Measurements from ENCODE around the gene ECT2L.

ECT2L gene, protein sequence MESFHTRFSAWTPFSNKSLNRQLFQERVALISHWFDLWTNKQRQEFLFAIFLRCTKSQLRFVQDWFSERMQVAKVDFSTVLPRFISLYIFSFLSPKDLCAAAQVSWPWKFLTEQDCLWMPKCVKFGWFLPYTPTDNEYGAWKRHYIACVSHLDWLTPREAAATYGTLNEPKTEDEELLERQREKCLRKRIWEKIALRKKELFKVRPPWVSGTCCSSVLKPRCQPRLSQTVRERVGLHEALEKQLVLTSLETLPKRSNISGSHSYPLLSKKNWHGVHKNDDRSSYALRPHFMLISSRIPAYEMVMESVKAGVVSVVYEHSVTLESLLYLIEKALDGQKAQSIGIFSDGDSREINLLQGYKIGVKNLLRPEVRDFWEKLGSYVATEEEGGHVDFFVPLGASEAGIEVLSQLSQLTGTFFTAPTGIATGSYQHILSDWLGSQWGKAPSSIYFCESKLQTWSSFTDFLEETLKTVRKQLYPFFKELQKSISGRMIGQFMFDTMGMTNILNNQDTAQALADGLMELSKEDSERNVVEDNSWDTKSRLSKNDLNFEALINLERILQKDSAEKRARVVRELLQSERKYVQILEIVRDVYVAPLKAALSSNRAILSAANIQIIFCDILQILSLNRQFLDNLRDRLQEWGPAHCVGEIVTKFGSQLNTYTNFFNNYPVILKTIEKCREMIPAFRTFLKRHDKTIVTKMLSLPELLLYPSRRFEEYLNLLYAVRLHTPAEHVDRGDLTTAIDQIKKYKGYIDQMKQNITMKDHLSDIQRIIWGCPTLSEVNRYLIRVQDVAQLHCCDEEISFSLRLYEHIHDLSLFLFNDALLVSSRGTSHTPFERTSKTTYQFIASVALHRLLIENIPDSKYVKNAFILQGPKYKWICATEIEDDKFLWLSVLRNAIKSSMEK

DNA sequence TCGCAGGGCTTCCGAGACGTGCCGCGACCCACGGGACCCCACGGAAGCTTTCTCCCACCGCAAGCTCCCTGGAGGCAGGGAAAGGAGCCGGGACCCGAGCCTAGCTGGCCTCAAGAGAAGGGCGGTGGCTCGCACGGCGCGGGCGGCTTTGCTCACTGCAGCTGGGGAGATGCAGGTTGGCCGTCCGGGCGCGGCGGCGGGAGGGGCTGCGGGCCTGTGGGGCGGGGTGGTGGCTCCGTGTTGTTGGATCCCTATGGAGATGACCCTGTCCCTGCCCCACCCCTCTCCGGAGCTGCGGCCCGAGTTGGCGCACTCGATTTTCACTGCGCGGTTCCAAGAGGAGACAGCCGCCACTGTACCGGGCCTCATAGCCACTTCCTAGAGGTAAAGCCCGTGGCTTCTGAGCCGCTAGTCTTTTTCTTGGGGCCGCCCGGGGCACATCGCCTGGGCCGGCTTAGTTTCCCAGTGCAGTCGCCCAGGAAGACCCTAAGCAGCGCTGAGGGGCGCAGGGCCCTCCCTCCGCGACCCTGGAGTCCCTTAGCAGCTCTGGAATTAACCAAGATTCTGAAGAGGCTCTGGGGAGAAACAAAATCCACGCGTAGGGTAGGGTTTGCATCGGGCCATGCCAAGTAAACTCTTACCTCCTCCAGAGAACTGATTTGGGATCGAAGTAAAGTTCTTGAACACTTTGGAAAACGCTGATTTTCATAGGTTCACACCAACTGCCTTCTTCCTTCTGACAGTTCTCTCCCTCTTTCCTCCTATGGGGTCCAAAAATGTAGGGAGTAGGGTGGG, at the start of gene ECT2L:
TSS of gene ECT2L (plus strand) at position 279 of the 795 bp plus-strand sequence. CDS start 17,188 bp downstream, outside the sequence.
- DNase-seq: no peak

DNA sequence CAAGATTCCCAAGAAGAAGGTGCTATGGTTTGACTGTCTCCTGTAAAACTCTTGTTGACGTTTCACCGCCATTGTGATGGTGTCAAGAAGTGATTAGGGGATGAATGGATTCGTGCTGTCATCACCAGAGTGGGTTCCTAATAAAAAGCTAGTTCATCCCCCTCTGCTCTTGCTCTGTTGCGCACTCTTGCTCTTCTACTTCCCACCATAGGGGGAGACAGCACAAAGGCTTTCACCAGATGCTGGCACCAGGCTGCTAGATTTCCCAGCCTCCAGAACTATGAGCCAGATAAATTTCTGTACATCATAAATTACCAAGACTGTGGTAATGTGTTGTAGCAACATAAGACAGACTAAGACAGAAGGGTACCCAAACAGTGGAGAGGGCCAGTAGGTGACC, 43.9 kb upstream of the ECT2L start:
- DNase-seq: no peak

DNA sequence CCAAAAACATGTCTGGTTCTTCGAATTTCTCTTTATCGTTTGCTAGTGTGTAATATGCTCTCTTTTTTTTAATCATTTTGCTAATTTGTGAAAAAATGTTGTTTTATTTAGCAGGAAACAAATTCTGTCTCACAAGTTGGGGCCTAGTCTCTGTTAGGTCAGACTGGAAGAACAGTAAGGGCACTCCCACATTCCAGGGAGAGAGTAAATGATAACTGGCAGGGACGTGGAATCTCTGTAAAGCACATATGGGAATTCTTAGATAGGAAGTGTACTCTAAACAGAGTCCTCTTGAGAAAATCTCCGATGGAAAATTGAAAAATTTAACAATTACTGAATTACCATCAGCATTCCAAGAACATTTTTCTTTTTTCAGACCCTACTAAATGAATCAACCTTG, 38.8 kb upstream of the ECT2L start:
- no peak for DNase-seq

DNA sequence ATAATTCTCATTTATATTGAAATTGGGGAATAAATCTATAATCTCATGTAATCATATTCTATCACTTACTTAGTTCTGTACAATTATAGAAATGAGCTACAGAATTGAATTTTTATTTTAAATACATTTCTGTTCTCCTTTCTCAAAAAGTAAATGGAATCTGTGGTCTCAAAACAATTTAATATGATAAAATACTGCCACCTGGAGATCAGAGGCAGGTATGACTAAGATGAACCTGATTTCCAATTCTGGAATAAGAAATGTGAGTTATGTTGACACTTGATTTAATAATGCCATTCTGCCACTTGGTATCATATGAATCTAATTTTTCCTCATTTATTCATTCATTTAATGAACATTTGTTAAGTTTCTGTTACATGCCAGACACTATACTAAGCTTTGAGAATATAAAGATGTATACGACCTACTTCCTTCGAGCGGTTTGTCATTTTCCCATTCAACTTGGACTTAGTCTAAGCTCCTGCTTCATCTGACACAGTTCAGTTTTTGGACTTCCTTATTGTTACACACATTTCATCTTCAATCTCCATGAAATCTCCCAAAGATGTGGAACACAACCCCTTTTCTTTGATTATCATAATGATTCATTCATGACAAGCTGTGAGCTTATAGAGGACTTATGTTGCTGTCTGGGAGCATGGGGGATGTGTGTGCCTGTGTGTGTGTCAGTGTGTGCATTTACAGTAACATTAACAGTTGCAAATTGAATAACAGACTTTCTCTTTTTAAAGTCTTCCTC, 29.8 kb upstream of the ECT2L start:
- DNase-seq: no peak

DNA sequence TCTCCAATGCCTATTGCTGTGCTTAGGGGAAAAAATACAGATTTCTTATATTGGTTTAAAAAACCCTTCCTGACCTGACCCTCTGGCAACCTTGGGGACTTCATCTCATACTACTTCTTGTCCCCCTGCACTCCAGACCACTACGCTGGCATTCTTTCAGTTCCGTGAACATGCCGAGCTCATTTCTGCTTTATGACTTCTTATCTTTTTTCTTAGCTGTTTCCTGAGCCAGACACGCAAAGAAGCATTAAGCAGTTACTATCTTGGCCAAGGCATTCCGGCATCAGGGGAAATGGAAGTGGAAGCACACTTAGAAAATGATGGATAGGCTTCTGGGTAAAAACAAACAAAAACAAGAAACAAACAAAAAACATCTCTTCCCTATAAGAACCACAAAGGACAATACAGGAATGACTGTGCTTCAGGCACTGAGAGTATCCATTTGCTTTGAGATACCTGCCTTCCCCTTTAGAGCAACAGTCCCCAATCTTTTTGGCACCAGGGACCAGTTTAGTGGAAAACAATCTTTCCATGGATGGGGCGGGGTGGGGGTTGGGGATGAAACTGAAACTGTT, 26.7 kb upstream of the ECT2L start:
- DNase-seq: no peak

DNA sequence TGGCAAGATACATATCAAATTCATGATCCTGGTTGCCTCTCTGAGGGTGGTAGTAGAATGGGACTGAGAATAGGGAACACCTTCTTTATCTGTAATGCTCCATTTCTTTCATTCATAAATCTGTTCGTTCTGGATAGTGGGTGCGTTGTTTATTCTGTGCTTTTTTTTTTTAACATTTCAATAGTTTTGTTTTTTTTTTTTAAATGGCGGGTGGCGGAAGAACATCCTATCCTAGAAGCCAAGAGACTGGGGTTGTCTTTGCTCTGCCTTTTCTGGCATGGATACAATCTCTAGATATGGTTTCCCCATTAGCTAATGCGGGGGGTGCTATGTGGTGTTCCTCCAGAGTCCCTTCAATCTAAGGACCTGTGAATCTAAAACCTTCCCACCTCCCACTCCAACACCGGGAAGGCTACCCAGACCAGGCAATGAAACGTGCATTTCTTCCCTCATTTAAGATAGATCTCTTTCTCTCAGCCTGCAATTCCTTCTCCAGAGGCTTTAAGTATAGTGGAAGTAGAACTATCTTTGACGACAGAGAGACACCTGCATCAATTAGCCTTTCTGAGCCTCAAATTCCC, 23.2 kb upstream of the ECT2L start:
- no peak for DNase-seq

DNA sequence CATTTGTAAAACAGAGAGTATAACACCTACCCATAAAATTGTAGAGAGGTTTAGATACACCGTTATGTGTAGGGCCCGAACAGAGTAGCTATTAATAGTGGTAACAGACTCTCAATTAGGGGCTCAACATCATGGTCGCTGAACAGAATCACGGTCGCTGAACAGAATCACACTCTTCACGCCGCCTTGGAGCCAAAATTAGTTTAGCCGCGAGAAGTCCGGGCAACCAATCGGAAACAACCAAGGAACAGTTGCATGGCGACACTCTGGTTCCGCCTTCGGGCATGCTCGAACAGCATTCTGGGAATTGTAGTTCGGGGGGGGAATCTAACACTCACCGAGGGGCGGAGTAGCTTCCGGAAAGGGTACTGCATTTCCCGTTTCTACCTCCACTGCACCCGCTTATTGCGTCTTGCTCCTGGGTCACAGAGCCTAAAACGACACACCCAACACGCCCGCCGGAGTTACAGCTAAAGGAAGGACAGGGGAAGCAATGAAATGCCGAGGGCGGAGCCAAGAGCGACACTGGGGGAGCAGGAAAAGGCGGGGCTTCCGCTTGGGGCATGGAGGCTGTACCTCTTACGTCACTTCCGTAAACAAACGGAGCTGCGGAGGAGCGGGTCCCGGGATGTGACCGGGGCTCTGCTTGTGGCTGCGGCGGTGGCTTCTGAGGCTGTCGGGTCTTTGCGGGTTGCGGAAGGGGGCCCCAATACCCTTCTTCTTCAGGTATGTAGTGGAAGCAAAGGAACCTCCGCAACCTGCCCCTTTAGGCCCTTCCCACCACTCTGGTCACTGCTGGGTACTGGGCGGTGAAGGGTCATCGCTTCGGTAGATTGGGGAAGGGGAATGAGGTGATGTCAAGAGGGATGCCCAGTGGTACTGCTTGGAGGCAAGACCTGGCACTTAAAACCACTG, 22.5 kb upstream of the ECT2L start, which contains the start of gene CCDC28A:
TSS of gene CCDC28A (plus strand) at position 593 of the 915 bp plus-strand sequence. CDS start 2,352 bp downstream, outside the sequence.
- peak; percentile 93 for DNase-seq

DNA sequence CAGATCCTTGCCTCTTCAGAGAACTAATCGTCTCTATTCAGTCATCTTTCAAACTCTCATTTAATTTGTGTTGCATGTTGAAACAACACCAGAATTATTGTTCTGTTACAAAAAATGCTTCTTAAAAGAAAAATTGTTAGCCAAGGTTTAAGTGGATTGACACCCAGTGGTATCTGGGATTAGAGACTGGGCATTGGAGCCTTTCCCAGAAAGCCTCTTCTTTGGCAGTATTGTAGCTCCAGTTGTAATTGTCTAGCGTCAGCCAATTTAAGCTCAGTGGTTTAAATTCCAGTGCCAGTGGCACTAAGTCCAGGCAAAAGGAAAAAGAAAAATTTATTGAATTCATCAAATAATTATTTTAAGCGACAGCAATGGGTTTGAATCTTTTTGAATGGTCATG, 21.5 kb upstream of the ECT2L start:
- DNase-seq: no peak

DNA sequence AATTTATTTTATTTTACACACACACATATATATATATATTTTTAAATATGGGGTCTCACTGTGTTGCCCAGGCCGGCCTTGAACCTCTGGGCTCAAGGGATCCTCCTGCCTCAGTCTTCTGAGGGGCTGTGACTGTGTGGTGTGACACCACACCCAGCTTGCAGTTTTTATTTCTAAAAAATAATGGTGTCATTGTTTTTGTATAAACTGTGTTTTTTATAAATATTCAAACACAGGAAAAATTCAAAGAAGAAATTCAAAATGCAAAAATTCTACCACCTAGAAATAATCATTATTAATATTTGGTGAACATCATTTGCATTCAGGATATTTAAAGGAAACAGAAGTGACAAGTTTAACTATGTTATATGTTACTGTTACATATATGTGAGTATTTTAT, 19.2 kb upstream of the ECT2L start:
- DNase-seq: no peak

DNA sequence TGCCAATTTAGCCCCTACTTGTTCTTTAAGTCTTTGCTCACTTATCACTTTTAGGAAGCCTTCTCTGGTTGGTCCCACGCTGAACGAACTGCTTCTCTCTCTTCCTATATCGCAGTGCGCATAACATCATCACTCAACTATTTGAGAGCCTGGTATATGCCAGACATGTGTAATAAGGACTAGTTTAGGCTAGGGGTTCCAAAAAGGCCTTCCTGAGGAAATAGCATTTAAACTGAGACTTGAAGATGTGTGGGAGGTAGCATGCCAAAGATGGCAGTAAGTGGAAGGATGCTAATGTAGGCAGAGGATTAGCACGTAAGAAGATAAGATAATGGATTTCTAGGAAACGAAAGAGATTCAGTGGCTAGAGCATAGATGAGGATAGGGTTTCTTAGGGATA, 17.6 kb upstream of the ECT2L start:
- no peak for DNase-seq

DNA sequence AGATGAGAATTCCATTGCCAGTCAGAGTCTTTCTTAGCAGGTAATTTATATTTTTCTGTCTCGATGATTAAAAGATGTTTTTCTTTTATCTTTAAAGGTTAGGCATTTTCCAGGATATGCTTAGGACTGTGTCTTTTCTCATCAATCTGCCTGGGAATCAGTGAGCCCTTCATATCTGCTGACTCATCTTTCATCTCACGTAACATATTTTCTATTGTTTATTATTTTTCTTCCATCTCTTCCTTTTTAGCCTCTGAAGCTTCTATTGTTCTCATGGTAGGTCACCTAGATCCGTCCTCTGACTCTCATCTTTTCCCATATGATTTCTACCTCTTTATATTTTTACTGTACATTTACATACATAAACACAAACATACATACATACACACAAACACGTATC, 13.6 kb upstream of the ECT2L start:
- DNase-seq: no peak

DNA sequence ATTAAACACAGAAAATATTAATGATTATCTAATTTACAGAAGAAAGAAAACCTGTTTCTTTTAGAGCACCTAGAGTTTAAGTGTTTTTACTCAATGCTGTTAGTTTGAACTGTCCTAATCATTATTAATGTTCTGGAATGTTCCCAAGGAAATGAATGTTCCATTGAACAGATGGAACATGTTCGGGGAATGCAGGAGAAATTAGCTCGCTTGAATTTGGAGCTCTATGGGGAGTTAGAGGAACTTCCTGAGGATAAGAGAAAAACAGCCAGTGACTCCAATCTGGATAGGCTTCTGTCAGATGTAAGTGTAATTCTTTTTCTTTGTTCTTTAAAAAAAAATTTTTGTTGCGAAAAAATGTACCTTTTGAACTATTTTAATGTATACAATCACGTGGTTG, 10.8 kb upstream of the ECT2L start:
- no peak for DNase-seq

DNA sequence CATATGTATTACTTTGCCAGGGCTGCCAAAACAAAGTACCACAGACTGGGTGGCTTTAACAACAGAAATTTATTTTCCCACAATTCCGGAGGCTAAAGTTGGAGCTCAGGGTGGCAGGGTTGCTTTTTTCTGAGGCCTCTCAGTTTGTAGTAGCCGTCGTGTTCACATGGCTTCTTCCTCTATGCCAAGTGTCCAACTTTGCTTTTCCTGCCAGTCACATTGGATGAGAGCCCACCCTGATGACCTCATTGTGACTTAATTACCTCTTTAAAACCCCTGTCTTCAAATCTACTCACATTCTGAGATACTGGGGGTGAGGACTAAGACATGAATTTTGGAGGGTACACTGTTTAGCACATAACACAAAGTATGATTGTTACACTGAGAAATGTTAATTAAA, 9.9 kb upstream of the ECT2L start:
- DNase-seq: no peak

DNA sequence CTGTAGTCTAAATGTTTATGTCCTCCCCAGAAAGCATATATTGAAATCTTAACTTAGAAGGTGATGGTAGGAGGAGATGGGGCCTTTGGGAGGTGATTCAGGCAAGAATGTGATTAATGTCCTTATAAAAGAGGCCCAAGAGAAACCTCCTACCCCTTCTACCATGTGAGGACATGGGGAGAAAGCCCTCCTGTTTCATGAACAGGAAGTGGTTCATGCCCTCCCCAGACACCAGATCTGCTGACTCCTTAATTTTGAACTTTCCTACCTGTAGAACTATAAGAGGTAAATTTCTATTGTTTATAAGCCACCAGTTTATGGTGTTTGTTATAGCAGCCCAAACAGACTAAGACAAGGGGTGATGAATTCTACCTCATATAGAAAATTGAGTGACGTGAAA, 8.7 kb upstream of the ECT2L start:
- DNase-seq: no peak

DNA sequence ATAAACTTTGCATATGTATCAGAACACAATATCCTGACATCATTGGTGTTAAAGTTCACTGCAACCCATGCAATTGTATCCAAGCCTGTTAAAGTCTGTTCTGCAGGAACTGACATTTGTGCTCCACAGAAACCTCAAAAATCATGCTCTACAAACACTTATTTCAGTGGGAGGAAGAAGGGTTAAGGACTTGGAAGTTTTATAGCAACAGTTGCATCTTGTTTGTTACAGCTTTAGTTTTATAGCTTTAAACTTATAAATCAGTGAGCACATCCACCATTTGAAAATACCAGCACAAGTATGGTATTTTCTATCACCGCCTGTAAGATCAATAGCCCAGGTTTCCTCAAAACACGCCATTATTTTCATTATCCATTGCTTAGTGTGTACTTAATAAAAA, 884 bp downstream of the ECT2L start:
- no peak for DNase-seq

DNA sequence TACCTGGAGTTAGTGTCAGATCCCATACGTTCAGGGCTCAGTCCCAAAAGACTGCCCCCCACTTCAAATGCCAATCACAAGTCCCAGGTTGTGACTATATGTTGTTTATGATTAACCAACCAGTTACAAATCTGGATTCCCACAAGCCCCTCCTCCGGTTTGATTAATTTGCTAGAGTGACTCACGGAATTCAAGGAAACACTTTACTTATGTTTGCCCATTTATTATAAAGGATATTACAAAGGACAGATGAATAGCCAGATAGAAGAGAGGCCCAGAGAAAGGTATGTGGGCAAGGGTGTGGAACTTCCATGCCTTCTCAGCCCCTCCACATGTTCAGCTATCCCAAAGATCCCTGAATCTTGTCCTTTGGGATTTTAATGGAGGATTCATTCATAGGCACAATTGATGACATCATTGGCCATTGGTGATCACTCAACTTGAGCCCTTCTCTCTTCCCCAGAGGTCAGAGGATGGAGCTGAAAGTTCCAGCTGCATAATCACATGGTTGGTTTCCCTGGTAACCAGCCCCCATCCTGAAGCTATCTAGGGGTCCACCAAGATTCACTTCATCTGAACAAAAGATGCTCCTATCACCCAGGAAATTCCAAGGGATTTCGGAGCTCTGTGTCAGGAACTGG, 2.0 kb downstream of the ECT2L start:
- no peak for DNase-seq

DNA sequence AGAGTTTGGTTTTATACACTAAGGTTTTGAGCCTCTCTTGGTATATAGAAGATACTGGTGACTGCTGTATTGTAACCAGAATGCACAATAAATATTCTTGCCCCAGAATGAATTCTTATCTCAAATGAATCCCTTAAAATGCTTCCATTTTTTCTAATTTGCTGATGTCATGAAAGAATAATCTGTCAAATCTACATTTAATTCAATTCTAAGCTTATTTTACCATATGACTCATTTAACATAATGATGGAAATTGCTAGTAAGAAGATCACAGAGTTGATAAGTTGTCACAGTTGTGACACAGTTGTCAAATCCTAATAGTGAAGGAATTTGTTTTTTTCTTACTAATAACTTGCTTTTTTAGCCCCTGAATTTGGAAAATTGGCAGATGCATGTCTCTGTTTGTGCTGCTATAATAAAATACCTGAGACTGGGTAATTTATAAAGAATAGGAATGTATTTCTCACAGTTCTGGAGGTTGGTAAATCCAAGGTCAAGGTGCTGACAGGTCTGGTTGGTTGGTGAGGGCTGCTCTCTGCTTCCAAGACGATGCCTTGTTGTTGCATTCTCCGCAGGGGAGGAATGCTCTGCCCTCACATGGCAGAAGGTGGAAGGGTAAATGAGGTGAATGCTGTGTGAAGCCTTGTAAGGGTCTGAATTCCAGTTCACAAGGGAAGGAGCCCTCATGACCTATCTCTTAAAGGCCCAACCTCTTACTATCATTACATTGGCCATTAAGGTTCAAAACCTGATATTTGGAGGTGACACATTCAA, 4.7 kb downstream of the ECT2L start:
- no peak for DNase-seq

DNA sequence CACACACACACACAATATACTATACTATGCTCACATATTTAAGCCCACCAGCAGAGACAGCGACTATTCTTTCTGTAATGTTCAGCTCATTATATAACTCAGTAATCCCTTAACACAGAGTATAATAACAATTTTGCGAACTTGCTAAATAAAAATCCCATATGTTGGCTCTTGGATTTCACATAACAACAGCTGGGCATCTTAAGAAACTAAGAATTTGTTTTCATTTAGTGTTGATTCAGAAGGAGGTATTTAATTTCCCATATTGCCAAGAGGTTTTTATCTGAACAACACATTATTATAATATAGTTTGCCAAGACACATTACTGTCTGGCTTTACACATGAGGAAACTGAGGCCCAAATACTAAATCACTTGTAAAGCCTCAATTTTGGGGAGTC, 7.4 kb downstream of the ECT2L start:
- no peak for DNase-seq

DNA sequence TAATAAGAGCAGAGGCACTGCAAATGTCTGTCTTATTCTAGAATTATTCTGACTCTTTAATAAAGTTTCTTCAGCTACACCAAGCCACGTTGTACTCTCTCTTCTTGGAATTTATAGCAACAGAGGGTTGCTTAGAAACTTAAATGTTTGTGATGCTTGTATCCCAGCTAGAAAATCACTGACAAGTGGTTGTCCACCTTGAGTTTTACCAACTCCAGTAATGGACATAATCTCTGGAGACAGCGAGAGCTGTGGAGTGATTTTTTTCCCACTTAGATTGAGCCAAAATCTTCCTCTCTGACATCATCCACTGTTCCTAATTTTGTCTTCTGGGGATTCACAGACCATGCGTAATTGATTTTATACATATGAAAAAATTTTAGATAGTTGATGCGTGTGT, 8.0 kb downstream of the ECT2L start:
- no peak for DNase-seq
